Measurements from ENCODE around the gene TANK.
A peak's percentile ranks its signal among the peaks of the same experiment; 100 is the strongest.
"Not testable (repeated sequence)": the region's sequence is repeated elsewhere in the genome, so short reads cannot be mapped to it uniquely, and the experiment has no call there.

TANK gene

DNA sequence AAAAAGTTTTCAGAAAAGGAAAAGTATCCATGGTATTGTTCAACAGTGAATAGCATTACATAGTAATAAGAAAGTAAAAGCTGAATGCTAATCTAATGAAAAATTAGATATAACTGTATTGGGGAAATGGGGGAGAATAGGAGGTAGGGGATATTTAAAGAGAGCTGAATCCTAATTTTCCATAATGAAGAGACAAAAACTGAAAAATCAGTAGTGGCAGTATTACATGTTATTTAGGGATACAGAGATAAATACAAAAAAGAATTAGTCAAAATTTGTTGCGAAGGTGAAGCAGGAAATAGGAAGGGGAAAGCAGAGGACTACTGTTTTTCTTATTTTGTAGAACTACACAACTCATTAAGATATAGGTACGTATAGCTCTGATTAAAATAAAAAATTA, 9.1 kb downstream of the TANK start:
- DNase-seq = no peak

DNA sequence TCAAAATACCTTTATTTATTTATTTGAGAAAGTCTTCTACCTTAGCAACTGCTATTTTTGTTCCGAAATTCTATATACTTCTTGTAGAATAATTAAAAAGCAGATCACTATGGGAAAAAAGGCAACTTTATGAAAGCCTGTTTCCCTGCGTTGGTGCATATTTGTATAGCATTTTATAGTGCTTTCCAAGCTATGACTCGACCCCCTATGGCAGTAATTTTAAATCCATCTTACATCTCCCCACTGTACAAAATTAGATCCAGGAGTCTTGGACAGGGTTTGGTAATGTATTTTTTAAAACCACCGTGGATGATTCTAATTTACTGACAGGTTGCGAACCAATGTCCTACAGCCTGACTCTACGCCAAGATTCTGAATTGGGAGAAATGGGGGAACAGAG, 10.1 kb downstream of the TANK start:
- no peak for DNase-seq

DNA sequence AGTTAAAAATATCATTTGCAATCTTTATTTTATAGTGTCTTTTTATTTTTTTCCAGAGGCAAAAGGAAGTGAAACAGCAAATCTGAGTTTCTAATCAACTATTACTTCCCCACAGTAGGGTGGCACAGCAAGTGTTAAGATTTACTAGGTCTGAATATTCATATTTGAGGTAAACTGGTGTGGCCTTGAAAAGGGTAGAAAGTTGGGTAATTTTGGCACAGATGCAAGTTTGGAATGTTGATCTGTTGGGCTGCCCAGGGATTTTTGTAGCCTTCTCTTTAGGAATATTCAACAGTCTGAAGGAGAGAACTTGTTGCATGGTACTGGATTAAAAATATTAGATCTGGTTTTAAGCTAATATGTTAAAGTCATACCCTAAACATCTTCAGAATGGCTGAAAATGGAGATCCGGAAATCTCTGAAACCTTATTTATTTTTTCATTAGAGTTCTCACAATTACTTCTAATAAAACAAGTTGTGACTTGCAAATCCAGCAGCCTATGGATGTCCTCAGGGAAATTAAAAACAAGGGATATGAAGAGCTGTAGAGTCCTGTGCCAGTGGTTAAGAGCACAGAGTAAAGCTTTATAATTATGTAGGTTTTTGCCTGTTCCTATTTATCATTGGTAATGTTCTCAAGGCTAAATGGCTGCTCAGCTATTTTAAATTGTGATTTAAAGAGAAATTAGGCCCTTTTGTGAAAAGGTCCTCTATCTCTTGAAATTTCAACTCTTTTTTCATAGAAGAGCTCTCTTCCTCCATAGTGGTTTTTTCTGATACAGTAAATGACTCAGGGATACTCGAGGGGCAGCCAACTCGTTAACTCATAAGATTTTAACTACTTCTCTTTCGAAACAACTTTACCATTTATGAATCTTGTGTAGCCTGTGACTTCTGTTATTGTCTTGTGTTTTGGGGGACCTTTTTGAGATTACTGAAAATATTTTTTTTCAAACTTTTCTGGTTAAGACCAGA, 11.0 kb downstream of the TANK start:
- no peak for DNase-seq

DNA sequence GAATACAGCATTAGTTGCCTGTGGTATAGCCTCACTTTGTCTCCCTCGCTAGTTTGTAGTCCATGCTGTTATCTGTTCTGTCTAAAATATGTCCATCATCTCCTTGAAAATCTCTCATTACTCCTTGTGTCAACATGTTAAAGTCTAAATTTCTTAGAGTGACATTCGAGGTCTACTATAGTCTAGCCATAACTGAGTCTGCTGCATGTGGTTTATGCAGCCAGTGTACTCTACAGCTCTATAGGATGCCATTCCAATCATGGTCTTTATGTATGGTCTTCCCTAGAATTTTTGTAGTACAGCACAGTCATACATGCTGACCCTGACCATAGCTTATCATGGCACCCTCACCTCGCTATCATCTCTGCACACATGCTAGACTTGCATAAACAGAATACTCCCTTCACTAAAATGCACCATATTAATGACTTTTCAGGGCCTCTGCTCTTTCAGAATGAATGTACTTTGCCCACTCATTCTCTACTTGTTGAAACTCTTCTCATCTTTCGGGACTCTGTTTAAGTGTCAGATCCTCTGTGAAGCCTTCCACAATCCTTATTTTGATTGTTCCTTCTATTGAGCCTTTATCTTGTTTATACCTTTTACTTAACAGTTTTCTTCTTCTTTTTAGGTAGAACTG, 12.8 kb downstream of the TANK start:
- no peak for DNase-seq

DNA sequence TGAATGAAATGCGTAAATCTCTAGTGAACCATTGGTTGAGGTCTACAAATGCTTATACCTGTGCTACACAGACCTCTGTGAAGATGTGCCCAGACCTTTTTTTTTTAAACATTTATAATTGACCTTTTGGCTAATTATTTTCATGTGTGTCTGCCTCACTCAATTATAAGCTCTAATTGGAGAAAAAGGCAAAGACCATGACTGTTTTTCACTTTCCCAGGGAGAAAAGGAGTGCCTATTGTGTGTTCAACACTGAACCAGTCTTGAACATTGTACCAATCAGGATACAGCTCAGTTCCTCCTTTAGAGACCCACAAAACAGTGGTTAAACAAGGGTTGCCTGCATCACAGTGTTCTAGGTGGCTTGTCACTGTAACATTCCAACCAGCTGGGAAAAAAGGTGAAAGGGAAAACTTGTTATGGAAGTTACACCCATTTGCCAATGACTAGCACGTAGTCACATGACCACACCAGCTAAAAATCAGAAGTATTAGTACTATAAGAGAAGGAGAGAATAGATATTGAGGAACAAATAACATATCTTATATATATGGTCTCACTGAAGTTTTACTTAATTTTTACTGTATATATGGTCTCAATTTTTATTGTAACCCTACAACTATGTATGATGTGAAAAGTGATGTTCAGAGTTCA, 13.4 kb downstream of the TANK start:
- DNase-seq = no peak

GRCh38 chr2:161177969-161178368, 17.7 kb downstream of the TANK start:
- DNase-seq = no peak

DNA sequence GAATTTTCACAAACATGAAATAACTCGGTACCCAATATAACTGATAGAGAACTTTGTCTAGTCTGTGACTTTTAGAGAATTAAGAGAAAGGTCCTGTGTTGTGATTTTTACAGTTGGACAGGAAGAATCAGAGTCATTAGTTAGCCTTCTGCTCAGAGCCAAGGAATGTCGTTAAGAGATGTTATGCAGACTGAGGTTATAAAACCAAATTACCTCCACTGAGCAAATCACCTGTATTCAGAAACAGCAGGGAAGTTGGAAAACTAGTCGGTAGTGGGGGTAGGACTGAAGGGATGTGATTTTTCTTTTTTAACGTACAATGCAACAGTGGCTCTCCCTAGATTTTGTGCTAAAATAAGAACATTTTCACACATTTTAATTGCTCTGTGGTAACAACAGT, 18.5 kb downstream of the TANK start:
- DNase-seq = no peak

GRCh38 chr2:161190050-161190449, 29.8 kb downstream of the TANK start:
- DNase-seq = no peak

GRCh38 chr2:161195602-161196001, 35.4 kb downstream of the TANK start:
- not testable (repeated sequence) for DNase-seq

DNA sequence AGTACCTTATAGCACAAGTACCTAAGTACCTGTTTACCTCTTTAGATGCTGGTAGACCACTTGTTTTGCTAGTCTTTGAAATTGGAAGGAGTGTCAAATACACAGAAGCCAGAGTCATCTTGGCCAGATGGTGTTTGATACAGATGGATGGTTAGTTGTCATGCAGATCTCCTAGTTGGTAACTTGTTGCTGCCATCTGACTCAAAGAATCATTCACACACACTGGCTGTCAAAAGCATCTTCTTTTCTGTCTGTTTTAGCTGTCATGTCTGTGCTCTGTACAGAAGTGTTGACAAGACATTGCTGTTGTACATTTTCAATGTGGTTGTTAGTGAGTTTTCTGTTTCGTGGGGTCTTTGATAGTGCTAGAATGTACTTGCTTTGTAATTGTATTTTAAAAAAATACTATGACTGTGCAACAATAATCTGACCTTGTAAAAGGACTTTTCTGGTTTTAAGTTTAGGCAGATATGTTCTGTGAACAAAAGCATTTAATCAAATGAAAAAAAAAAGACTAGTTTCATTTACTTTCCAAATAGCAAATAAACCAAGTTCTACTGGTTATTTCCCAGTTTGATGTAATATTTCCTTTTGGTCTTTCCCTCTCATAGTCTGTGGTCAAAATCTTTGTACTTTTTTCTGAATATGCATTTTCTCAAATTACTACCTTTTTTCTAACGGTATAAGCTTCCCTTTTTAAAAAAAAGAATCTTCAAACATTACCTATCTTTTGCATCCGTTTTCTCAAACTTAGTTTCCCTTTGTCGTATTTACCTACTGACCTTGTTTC, 39.9 kb downstream of the TANK start:
- no peak for DNase-seq

GRCh38 chr2:161204846-161205245, 44.6 kb downstream of the TANK start:
- DNase-seq = peak; percentile 72

- DNase-seq = peak; percentile 29
Measured at GRCh38 chr2:161206471-161207032, 46.3 kb downstream of the TANK start.

DNA sequence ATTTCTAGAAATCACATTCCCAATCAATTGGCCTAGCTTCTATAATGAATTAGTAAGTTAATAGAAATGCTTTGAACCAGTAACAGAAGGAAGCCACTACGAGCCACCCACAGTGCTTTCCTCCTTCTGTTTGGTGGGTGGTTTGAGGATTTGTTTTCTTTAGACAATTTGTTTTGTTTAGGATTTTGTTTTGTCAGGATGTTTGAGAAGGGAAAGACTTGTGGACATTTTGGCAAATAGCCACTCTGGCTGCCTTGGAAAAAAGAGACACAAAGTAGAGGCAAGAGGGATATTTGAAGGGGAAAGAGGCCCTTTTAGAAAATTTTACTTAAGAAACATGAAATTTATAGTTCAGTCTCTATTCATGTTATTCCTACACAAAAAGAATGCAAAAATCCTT, 47.7 kb downstream of the TANK start:
- peak; percentile 26 for DNase-seq

- peak; percentile 77 for DNase-seq
Measured at GRCh38 chr2:161208527-161209139, 48.4 kb downstream of the TANK start.

DNA sequence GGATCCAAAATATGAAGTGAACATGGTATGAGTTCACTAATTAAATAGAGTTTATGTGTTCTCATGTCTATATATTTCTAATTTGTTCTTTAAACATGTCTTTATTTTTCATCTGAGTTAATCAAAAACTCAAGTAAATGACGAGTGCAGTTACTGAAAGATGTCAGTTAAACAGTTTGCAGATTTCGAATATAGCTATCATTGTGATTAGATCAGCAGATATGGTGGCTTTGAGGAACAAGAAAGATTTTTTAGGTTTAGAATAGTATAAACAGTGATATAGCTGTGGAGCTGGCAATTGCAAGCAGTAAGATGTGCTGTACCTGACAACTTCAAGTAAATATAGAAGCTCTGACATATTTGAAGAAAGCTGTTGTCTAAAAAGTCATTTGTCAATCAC, 49.7 kb downstream of the TANK start:
- no peak for DNase-seq

DNA sequence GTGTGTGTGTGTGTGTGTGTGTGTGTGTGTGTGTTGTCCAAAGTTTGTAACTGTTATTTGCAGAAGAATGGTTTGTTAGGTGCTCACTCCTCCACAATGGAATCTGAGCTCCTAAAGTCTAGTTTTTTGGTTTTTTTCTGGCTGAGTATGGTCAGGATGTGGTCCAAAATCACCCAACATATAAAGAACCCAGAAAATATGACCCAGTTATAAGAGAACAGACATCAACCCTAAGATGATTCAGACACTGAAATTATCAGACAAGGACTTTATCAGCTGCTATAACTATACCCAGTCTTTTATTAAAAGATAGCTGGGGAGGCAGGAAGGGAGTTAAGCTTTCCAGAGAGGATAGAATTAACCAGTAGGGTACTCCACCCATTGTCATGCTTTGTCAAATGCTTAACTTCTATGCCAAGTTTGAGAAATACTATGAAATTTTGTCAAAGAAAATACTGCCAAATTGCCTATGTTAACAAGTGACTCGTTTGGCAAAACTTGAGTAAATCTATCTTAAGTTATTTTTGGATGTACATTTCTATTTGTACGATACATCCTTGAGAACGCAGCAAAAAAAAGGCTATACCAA, 57.5 kb downstream of the TANK start:
- DNase-seq = peak; percentile 9

GRCh38 chr2:161219211-161219610, 59.0 kb downstream of the TANK start:
- DNase-seq = no peak

DNA sequence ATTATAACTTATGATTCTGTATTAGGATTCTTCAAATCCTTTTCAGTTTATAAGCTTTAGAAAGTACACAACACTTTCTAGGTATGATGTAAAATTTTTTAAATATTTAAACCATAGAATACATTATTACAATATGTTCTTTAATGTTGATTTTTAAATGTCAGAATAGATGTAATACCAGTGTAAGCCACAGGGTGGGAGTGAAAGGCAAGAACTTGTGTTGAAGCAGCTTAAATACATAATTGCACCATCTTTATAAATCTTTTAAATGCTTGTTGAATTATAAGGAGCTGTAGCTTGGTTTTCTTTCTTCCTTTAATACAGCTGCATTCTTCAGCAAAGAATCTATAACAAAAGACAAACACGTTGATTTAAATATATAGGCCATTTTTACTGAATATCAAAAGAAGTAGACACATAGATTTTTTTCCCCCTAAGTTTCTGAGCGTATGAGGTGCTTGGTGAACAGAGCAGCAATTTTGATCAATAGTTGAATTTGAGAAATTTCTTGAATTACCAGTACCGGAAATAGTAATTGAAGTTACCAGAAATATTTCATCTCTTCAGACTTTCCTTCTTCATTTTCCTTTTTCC, 63.0 kb downstream of the TANK start:
- DNase-seq = peak; percentile 51

GRCh38 chr2:161228511-161229240, 68.4 kb downstream of the TANK start:
- no peak for DNase-seq

GRCh38 chr2:161230959-161231358, 70.7 kb downstream of the TANK start:
- no peak for DNase-seq

Data from fibroblast of skin of back (primary cell).